Measurements from ENCODE around the gene FAM168A. TPM values are rescaled to one million over a fixed set of nuclear protein-coding genes. Genes with fewer than 3 reads are reported as not detected.

Gene FAM168A
- total RNA-seq, 4 donors from 2014 or later: 28.8 to 53.5 (median 30.6) TPM

GRCh38 chr11:73559743-73560142, 38.2 kb downstream of the FAM168A start:
- TF ChIP-seq POLR2A (IDR thresholded peaks at IDR 0.05) (no peak), CTCF (IDR thresholded peaks at IDR 0.05) (no peak), EP300 (IDR thresholded peaks at IDR 0.05) (no peak)
- peaks cover 0 to 9% (median 2%) of the 10 kb centered on the region in 4 donors for H3K4me1 ChIP-seq
- DNase-seq (ENCODE audit: low spot score in 2 of 2): no peak

DNA sequence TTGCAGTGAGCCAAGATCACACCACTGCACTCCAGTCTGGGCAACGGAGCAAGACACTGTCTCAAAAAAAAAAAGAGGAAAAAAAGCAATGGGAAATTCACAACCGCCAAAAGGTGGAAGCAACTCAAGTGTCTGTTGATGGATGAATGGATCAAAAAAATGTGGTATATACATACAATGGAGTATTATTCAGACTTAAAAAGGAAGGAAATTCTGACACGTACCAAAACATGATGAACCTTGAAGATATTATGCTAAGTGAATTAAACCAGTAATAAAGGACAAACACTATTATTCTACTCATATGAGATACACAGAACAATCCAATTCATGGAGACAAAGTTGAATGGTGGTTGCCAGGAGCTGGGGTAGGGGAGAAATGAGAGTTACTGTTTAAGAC, 40.9 kb downstream of the FAM168A start:
- H3K4me1 ChIP-seq: peaks cover 0 to 9% (median 4%) of the 10 kb centered on the region in 4 donors
- H3K27me3 ChIP-seq: no peaks in the 10 kb centered on the region
- no peak for TF ChIP-seq POLR2A (IDR thresholded peaks at IDR 0.05)
- no peak for TF ChIP-seq CTCF (IDR thresholded peaks at IDR 0.05)
- no peak for TF ChIP-seq EP300 (IDR thresholded peaks at IDR 0.05)
- no peaks in the 10 kb centered on the region for H3K36me3 ChIP-seq
- H3K4me3 ChIP-seq: no peak overlapping the region
- DNase-seq (ENCODE audit: low spot score in 2 of 2): no peak
- H3K9me3 ChIP-seq: no peaks in the 10 kb centered on the region
- 86 to 90% methylated on average over 3 of the region's 3 CpGs for WGBS, 2 donors
- H3K27ac ChIP-seq: no peak overlapping the region

More at GRCh38 chr11:73559743-73560142, 38.2 kb downstream of the FAM168A start:
- Histone ChIP-seq H3K4me3 (no peak overlapping the region), H3K36me3 (no peaks in the 10 kb centered on the region), H3K27me3 (no peaks in the 10 kb centered on the region), H3K27ac (no peak overlapping the region), H3K9me3 (no peaks in the 10 kb centered on the region)

DNA sequence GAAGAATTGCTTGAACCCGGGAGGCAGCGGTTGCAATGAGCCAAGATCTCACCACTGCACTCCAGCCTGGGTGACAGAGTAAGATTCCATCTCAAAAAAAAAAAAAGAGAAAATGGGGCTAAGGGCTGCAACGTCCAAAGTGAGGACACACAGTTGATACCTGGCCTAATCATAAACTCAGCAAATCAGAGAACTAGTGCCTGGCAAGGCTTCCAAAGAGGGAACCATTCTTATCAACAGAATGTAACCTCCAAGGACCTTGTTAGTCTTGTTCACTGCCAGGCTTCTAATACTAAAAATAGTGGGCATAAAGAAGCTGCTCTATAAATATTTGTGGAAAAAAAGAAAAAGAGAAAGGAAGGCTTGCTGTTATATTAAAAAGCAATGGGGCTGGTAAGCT, 42.3 kb downstream of the FAM168A start:
- TF ChIP-seq CTCF (IDR thresholded peaks at IDR 0.05) (no peak), EP300 (IDR thresholded peaks at IDR 0.05) (no peak), POLR2A (IDR thresholded peaks at IDR 0.05) (no peak)
- 90 to 96% methylated on average over 3 of the region's 3 CpGs for WGBS, 2 donors
- peaks cover 0 to 13% (median 8%) of the 10 kb centered on the region in 4 donors for H3K4me1 ChIP-seq

GRCh38 chr11:73554671-73555320, 43.1 kb downstream of the FAM168A start:
- Histone ChIP-seq H3K9me3 (no peaks in the 10 kb centered on the region), H3K4me1 (peaks cover 0 to 11% (median 8%) of the 10 kb centered on the region in 4 donors), H3K27ac (no peak overlapping the region), H3K4me3 (no peak overlapping the region), H3K27me3 (no peaks in the 10 kb centered on the region), H3K36me3 (no peaks in the 10 kb centered on the region)
- no peak for DNase-seq (ENCODE audit: low spot score in 2 of 2)
- WGBS, 2 donors: 34 to 94% methylated on average over 1 of the region's 1 CpG
- no peak for TF ChIP-seq CTCF (IDR thresholded peaks at IDR 0.05)
- no peak for TF ChIP-seq EP300 (IDR thresholded peaks at IDR 0.05)
- no peak for TF ChIP-seq POLR2A (IDR thresholded peaks at IDR 0.05)

More for the DNA sequence above, 42.3 kb downstream of the FAM168A start:
- Histone ChIP-seq H3K9me3 (no peaks in the 10 kb centered on the region), H3K27me3 (no peaks in the 10 kb centered on the region), H3K4me3 (no peak overlapping the region), H3K27ac (no peak overlapping the region), H3K36me3 (no peaks in the 10 kb centered on the region)
- DNase-seq (ENCODE audit: low spot score in 2 of 2): no peak

DNA sequence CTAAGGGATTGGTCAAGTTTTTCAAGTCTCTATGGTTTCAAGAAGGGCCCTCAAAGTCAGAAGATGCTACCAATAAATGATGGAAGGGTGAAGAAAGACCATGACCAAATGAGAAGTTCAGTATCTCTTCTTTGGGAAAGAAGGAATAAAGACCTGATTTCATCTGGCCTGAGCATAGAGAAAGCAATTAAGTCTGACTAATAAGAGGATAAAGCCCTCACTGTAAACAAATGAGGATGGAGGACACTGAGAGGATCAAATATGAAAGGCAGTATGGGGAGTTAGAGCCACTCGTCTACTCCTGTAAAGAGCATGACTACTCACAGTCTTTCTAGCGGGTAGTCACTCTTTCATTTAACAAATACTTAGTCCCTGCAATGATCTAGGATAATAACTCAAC, 44.6 kb downstream of the FAM168A start:
- WGBS, 2 donors: 80 to 86% methylated on average over 2 of the region's 2 CpGs

More for the DNA sequence above, 44.6 kb downstream of the FAM168A start:
- peaks cover 0 to 9% (median 7%) of the 10 kb centered on the region in 4 donors for H3K4me1 ChIP-seq
- H3K4me3 ChIP-seq: no peak overlapping the region
- H3K36me3 ChIP-seq: no peaks in the 10 kb centered on the region
- H3K27me3 ChIP-seq: no peaks in the 10 kb centered on the region
- TF ChIP-seq EP300 (IDR thresholded peaks at IDR 0.05): no peak
- TF ChIP-seq POLR2A (IDR thresholded peaks at IDR 0.05): no peak
- TF ChIP-seq CTCF (IDR thresholded peaks at IDR 0.05): no peak
- H3K9me3 ChIP-seq: no peaks in the 10 kb centered on the region
- H3K27ac ChIP-seq: no peak overlapping the region
- no peak for DNase-seq (ENCODE audit: low spot score in 2 of 2)

All from tibial nerve (tissue), 4 donors.